Measurements from ENCODE around the gene CCL24. TPM values are rescaled to one million over a fixed set of nuclear protein-coding genes. Genes with fewer than 3 reads are reported as not detected.
"Not testable (repeated sequence)": the region's sequence is repeated elsewhere in the genome, so short reads cannot be mapped to it uniquely, and the experiment has no call there.

Gene CCL24
- total and polyA plus RNA-seq, 10 of the 15 experiments (the other 5 are each of a cell fraction or from before 2014, with no cell fraction given), result not detected

GRCh38 chr7:75776295-75776971 is 37.2 kb downstream of the CCL24 start (continued):
- TF ChIP-seq FOS (IDR thresholded peaks at IDR 0.05; ENCODE audit: borderline replicate concordance, extremely low read depth, insufficient read length), result no peak
- peak; percentile 35; the same call in 1 of the 2 replicates for TF ChIP-seq NFIC (IDR thresholded peaks at IDR 0.05; ENCODE audit: low read depth, low read length)
- TF ChIP-seq RUNX3 (IDR thresholded peaks at IDR 0.05; ENCODE audit: low read length), result peak; percentile 92
- TF ChIP-seq MEF2A (IDR thresholded peaks at IDR 0.05; ENCODE audit: insufficient read depth, low read depth, low read length), result 0 out of 2 replicates have a peak, but pooled peaks have one; percentile 17

GRCh38 chr7:75773958-75774357 is 39.6 kb downstream of the CCL24 start:
- H3K9me3 ChIP-seq (replicated peaks; ENCODE audit: control insufficient read depth, insufficient read depth, low read length); H3K4me1 ChIP-seq (ENCODE audit: control insufficient read depth, insufficient read depth, low read length); RAD21 ChIA-PET (ENCODE audit: unreplicated experiment); H2AFZ ChIP-seq (ENCODE audit: control insufficient read depth, low read depth, low read length); H3K4me3 ChIP-seq; ATAC-seq; H3K4me2 ChIP-seq (ENCODE audit: control insufficient read depth, insufficient read depth); H3K36me3 ChIP-seq (ENCODE audit: control insufficient read depth in 2 of 2, insufficient read depth in 2 of 2, low read length in 1 of 2); SMC1A ChIA-PET (ENCODE audit: uncharacterized antibody, unreplicated experiment); H4K20me1 ChIP-seq (ENCODE audit: control insufficient read depth, insufficient read depth); BruUV-seq (replicated peaks); POLR2A ChIA-PET; H3K9ac ChIP-seq (ENCODE audit: control insufficient read depth, insufficient read depth, low read length); H3K27me3 ChIP-seq (replicated peaks in 1 of 2; ENCODE audit: control insufficient read depth in 2 of 2, insufficient read depth in 2 of 2, low read length in 1 of 2); FAIRE-seq; H3K79me2 ChIP-seq (ENCODE audit: control insufficient read depth, insufficient read depth, low read length); DNase-seq (ENCODE audit: low read depth, low spot score); CTCF ChIA-PET; H3K27ac ChIP-seq (ENCODE audit: control insufficient read depth, insufficient read depth): not testable (repeated sequence)
- peak; percentile 73 for TF ChIP-seq PKNOX1 (IDR thresholded peaks at IDR 0.05)
- intact Hi-C loops (cut with micrococcal nuclease; ENCODE audit: unreplicated experiment) (loop anchor here (10.0 kb wide), 1 partner anchor 241 kb away; no protein-coding TSS in a partner anchor), in situ Hi-C loops (cut with MboI) (loop anchor here (25.0 kb wide), 1 partner anchor 712 kb away; the partner anchor contains the start of gene RCC1L)
- 97% methylated on average over 6 of the region's 6 CpGs for WGBS (ENCODE audit: insufficient coverage, insufficient replicate concordance, low lambda C conversion rate, missing lambda C conversion rate)

All from GM12878 (cell line).